Testis (tissue), 3 donors: Measurements from ENCODE around the gene DNAAF2. TPM values are rescaled to one million over a fixed set of nuclear protein-coding genes. Genes with fewer than 3 reads are reported as not detected.

Source experiments
- DNase-seq: peaks from one replicate; pipeline ENCODE4 v3.0.0-alpha.2; 2019
- H3K27ac ChIP-seq, 2 donors: fragments of 200-600 bp; sonication (generic); one replicate each; pipeline ENCODE4 v1.5.1; 2019
- H3K27me3 ChIP-seq: fragments of 200-600 bp; sonication (generic); one replicate; pipeline ENCODE4 v1.5.1; 2019
- H3K36me3 ChIP-seq: fragments of 200-600 bp; sonication (generic); one replicate; pipeline ENCODE4 v1.5.1; 2017; ENCODE audit warnings: low read depth; ENCODE audit errors: missing control alignments
- H3K4me1 ChIP-seq: fragments of 200-600 bp; sonication (generic); one replicate; pipeline ENCODE4 v1.5.1; 2019
- H3K4me3 ChIP-seq, 2 donors: fragments of 200-600 bp; sonication (generic); one replicate each; pipeline ENCODE4 v1.5.1; 2017 to 2019
- H3K9me3 ChIP-seq: fragments of 200-600 bp; sonication (generic); one replicate; pipeline ENCODE4 v1.5.1; 2017
- POLR2A ChIP-seq: fragments of 450-650 bp; IDR thresholded peaks from one replicate; pipeline ENCODE4 v1.6.1; 2017; ENCODE audit warnings: antibody characterized with exemption, mild to moderate bottlenecking, moderate library complexity
- WGBS, 2 donors: methylation state at CpG; one replicate each; pipeline ENCODE4 v1.1.5; 2018; 5-methylcytosine and 5-hydroxymethylcytosine counted together
- intact Hi-C: fragments of 100-400 bp; cut with DNase I; formaldehyde crosslinking; loops from one replicate; pipeline ENCODE4 v1.15.1; 2023; ENCODE audit warnings: low total_unique reads
- polyA plus RNA-seq: library from polyadenylated mRNA; stranded (reverse); fragments of 350-450 nt; fragmentation: Illumina TruSeq; extraction: RNeasy Lipid Tissue Mini Kit (QIAGEN cat#74804); gene quantifications from one replicate; pipeline ENCODE4 v1.2.3, GENCODE V29; 2014; ENCODE audit warnings: low read depth, low replicate concordance; ENCODE audit not compliant: insufficient read depth
- total RNA-seq, 2 donors: library from RNA; depleted of rRNA; stranded (reverse); fragments of >200 nt; gene quantifications; one replicate each; pipeline ENCODE4 v1.2.3, GENCODE V29; 2016
- TF ChIP-seq, protein P1 (sequence below), 3 experiments: fragments of 450-650 bp in 2 of 3; fragments of 200-600 bp in 1 of 3; sonication (generic) in 1 of 3; IDR thresholded peaks; one replicate each; pipeline ENCODE4 v1.5.1; 2016 to 2019; ENCODE audit warnings: antibody characterized with exemption in 3 of 3, mild to moderate bottlenecking in 2 of 3, moderate library complexity in 1 of 3

Gene DNAAF2
- total and polyA plus RNA-seq, 3 donors from 2014 or later = 12.7 to 18.2 (median 15.3) TPM

DNA sequence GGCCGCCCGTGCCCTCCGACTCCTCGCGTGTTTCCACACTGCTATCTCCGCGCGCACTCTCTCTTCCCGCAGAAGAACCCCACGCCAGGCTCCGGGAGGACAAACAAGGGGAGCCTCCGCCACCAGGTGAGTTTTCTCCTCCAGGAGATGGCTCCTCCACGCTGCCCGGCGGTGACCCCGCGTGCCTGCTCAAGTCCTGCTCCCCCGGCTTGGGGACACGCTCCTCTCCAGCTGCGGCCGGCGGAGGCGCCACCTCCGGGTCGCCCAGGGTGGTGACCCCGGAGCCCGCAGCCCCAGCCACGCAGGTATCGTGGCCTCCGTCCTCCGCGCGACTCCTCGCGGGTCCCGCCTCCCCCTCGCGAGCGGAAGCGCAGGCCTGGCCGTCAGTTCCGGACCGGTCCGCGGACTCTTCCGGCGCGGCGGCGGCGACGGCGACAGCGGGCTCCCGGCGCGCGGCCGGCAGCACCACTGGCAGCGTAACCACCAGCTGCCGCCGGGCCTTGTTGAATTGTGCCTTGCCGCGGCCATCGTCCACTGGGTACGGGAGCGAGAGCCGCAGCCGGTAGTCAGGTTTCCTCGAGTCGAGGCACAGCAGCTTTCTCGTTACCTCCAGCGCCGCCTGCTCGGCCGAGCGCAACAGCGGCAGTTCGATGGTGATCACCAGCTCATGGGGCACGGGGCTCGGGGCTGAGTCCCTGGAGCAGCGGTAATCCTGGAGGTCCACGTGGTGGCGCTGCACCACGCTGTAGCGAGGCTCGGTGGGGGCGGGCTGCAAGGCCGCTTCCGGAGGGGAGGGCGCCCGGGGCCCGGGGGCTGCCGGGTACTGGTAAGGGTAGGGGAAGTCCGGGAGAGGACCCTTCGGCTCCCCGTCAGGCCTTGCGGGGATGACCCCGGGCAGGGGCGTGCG, 1.2 kb downstream of the DNAAF2 start:
- Histone ChIP-seq H3K4me3 (peak overlapping the region; percentile 95 to 99), H3K9me3 (no peaks in the 10 kb centered on the region), H3K27me3 (no peaks in the 10 kb centered on the region), H3K36me3 (no peaks in the 10 kb centered on the region), H3K27ac (peak overlapping the region; percentile 96), H3K4me1 (peaks cover 19% of the 10 kb centered on the region)
- peak; percentile 95 for DNase-seq
- WGBS, 2 donors = 0% methylated on average over 12 to 76 of the region's 101 CpGs
- TF ChIP-seq, protein P1, sequence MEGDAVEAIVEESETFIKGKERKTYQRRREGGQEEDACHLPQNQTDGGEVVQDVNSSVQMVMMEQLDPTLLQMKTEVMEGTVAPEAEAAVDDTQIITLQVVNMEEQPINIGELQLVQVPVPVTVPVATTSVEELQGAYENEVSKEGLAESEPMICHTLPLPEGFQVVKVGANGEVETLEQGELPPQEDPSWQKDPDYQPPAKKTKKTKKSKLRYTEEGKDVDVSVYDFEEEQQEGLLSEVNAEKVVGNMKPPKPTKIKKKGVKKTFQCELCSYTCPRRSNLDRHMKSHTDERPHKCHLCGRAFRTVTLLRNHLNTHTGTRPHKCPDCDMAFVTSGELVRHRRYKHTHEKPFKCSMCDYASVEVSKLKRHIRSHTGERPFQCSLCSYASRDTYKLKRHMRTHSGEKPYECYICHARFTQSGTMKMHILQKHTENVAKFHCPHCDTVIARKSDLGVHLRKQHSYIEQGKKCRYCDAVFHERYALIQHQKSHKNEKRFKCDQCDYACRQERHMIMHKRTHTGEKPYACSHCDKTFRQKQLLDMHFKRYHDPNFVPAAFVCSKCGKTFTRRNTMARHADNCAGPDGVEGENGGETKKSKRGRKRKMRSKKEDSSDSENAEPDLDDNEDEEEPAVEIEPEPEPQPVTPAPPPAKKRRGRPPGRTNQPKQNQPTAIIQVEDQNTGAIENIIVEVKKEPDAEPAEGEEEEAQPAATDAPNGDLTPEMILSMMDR (IDR thresholded peaks at IDR 0.05) = peak; percentile 75 to 85 (median 78)
- no peak for TF ChIP-seq POLR2A
- intact Hi-C loops = loop anchor here (5.0 kb wide), 1 partner anchor 133 kb away; the partner anchor contains the start of gene KLHDC2

DNA sequence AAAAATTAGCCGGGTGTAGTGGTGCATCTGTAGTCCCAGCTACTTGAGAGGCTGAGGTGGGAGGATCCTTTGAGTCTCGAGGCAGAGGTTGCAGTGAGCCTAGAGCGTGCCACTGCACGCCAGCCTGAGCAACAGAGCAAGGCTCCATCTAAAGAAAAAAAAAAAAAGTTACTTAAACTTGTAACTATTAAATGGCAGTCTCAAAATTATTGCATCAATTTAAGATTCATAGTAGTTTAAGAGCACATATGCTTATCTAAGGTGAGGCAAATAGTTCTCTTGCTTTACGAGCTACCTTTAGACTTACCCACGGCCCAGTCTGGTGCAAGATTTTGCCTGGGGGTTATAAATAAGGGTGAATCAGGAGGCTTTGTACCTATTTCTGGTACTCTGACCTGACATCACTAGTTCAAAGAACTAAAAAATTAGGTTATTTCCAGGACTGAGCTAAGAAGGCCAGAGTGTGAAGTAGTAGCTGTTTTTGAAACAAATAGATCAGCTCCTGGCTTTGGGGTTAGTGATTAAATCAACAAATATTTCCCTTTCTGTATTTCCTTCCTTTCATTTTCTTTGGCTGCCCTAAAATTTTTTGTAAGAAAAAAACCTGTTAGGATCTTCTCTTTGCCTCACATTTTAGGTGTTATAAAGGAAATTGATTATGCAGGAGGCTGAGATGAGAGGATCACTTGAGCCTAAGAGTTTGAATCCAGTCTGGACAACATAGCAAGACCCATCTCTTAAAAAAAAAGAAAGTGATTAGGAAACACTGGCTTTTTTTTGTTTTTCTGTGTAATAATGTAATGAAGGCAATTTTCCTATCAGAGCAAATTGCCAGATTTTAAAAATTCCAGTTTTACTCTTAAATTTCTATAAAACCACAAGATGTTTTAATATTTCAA, 10.9 kb downstream of the DNAAF2 start:
- WGBS, 2 donors = 61 to 62% methylated on average over 6 of the region's 6 CpGs
- intact Hi-C loops = no loop called here
- H3K27ac ChIP-seq = peak overlapping the region; percentile 31 to 42

DNA sequence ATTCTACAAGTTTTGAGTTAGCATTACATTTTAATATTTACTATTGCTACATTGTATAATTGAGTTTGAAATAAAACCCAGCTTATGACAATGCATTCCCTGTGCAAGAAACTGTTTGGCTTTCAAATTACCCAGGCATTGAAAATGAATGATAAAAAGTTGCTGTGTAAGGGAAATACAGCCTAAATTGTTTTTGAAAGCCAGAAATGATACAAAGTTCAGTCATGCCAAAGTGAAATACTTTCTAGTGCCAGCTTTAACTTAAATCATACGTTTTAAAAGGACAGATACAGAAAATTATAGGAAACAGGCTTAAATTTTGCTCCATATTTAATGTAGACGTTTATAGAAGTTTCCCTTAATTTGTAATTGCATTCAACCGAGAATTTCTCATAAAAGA, 11.7 kb downstream of the DNAAF2 start:
- Histone ChIP-seq H3K4me3 (peak overlapping the region in 1 of 2 donors; percentile 8), H3K4me1 (peaks cover 25% of the 10 kb centered on the region), H3K27ac (peak overlapping the region; percentile 31 to 42), H3K27me3 (no peaks in the 10 kb centered on the region), H3K9me3 (no peaks in the 10 kb centered on the region), H3K36me3 (no peaks in the 10 kb centered on the region)
- no peak for DNase-seq
- intact Hi-C loops = no loop called here
- WGBS, 2 donors = 34 to 46% methylated on average over 3 of the region's 3 CpGs
- TF ChIP-seq, protein P1 (IDR thresholded peaks at IDR 0.05) = no peak
- TF ChIP-seq POLR2A = no peak

More for the DNA sequence above, 10.9 kb downstream of the DNAAF2 start:
- Histone ChIP-seq H3K4me1 (peaks cover 25% of the 10 kb centered on the region), H3K27me3 (no peaks in the 10 kb centered on the region), H3K36me3 (no peaks in the 10 kb centered on the region), H3K4me3 (peak overlapping the region in 1 of 2 donors; percentile 8), H3K9me3 (no peaks in the 10 kb centered on the region)
- TF ChIP-seq, protein P1 (IDR thresholded peaks at IDR 0.05) = no peak
- TF ChIP-seq POLR2A = no peak
- no peak for DNase-seq

DNA sequence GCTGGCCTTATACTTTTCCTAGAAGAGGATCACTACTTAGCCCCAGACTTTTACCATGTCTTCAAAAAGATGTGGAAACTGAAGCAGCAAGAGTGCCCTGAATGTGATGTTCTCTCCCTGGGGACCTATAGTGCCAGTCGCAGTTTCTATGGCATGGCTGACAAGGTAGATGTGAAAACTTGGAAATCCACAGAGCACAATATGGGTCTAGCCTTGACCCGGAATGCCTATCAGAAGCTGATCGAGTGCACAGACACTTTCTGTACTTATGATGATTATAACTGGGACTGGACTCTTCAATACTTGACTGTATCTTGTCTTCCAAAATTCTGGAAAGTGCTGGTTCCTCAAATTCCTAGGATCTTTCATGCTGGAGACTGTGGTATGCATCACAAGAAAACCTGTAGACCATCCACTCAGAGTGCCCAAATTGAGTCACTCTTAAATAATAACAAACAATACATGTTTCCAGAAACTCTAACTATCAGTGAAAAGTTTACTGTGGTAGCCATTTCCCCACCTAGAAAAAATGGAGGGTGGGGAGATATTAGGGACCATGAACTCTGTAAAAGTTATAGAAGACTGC, 12.9 kb downstream of the DNAAF2 start:
- DNase-seq = no peak
- H3K4me1 ChIP-seq = peaks cover 25% of the 10 kb centered on the region
- peak overlapping the region; percentile 71 to 94 for H3K27ac ChIP-seq
- TF ChIP-seq, protein P1 (IDR thresholded peaks at IDR 0.05) = no peak
- TF ChIP-seq POLR2A = no peak
- 20 to 25% methylated on average over 3 of the region's 3 CpGs for WGBS, 2 donors
- intact Hi-C loops = no loop called here
- no peaks in the 10 kb centered on the region for H3K36me3 ChIP-seq
- H3K4me3 ChIP-seq = peak overlapping the region; percentile 92 to 93
- H3K9me3 ChIP-seq = no peaks in the 10 kb centered on the region
- H3K27me3 ChIP-seq = no peaks in the 10 kb centered on the region
